ENCODE data around the gene CD40LG. TPM values are rescaled to one million over a fixed set of nuclear protein-coding genes. Genes with fewer than 3 reads are reported as not detected.
A peak's percentile ranks its signal among the peaks of the same experiment; 100 is the strongest.

CD40LG gene
- total and polyA plus RNA-seq, 8 donors = 0.09 to 0.19 (median 0.11) TPM; not detected in 4

DNA sequence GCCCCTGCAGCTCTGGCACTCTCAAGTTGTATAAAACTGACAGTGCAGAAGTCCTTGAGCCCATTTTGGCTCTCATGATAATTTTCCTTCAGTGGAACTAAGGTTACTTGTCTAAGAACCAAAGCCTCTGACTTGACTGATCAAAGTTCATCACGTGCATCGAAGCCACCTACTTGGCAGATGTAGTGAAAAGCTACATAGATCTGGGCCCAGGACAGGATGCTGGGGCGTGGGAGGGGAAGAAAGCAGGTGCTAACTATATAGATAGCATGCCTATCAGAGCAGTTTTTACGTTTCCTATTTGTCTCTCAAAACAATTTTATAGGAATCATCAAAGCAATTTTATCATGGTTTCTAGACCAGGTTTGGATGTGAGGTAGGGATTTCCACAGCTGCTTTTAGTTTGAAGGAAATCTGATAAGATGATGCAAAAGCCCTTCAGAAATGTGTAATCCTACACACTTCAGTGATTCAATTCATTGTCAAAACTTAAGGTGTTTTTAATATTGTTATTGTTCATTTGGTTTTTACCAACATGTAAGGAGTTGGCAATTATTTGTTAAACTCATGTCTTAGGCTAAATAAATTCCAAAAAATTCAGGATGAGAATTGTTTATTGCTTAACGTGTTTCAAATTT, 1.2 kb upstream of the CD40LG start:
- H3K27ac ChIP-seq = no peak overlapping the region
- no peak for ATAC-seq
- no peak for DNase-seq
- no peaks in the 10 kb centered on the region for H3K9me3 ChIP-seq
- FAIRE-seq = no peak
- H3K4me1 ChIP-seq = no peaks in the 10 kb centered on the region
- peaks cover 0 to 17% (median 4%) of the 10 kb centered on the region in 4 donors for H3K27me3 ChIP-seq
- TF ChIP-seq, protein P1, sequence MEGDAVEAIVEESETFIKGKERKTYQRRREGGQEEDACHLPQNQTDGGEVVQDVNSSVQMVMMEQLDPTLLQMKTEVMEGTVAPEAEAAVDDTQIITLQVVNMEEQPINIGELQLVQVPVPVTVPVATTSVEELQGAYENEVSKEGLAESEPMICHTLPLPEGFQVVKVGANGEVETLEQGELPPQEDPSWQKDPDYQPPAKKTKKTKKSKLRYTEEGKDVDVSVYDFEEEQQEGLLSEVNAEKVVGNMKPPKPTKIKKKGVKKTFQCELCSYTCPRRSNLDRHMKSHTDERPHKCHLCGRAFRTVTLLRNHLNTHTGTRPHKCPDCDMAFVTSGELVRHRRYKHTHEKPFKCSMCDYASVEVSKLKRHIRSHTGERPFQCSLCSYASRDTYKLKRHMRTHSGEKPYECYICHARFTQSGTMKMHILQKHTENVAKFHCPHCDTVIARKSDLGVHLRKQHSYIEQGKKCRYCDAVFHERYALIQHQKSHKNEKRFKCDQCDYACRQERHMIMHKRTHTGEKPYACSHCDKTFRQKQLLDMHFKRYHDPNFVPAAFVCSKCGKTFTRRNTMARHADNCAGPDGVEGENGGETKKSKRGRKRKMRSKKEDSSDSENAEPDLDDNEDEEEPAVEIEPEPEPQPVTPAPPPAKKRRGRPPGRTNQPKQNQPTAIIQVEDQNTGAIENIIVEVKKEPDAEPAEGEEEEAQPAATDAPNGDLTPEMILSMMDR (IDR thresholded peaks at IDR 0.05) = no peak
- intact Hi-C loops (cut with DNase I) = no loop called here
- 47 to 52% methylated on average over 5 of the region's 5 CpGs for WGBS, 2 donors
- H3K36me3 ChIP-seq = no peaks in the 10 kb centered on the region
- no peak overlapping the region for H3K4me3 ChIP-seq

DNA sequence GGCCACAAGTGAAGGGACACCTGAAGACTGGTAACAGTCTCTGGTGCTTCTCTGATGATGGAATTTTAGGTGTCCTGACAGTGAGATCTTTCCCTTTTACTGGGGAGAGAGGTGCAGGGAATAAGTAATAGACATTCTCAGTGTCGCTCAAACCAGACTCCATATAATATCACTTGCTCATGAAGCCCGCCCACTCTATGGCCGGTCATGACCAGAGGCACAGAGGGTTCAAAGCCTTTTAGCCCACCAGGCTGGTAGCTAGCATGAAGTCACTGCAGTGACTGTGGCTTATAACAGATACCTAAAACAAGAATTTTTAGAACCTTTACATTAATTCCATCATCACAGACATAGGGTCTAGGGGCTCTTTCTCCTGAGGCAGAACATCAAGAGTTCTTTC, 2.9 kb downstream of the CD40LG start:
- ATAC-seq = no peak
- H3K9me3 ChIP-seq = no peaks in the 10 kb centered on the region
- TF ChIP-seq, protein P1 (IDR thresholded peaks at IDR 0.05) = no peak
- no peak for DNase-seq
- H3K4me1 ChIP-seq = no peaks in the 10 kb centered on the region
- H3K4me3 ChIP-seq = no peak overlapping the region
- no peak overlapping the region for H3K27ac ChIP-seq
- intact Hi-C loops (cut with DNase I) = no loop called here
- 74 to 83% methylated on average over 3 of the region's 3 CpGs for WGBS, 2 donors
- H3K36me3 ChIP-seq = no peaks in the 10 kb centered on the region
- no peak for FAIRE-seq
- H3K27me3 ChIP-seq = peaks cover 0 to 5% (median 0%) of the 10 kb centered on the region in 4 donors

DNA sequence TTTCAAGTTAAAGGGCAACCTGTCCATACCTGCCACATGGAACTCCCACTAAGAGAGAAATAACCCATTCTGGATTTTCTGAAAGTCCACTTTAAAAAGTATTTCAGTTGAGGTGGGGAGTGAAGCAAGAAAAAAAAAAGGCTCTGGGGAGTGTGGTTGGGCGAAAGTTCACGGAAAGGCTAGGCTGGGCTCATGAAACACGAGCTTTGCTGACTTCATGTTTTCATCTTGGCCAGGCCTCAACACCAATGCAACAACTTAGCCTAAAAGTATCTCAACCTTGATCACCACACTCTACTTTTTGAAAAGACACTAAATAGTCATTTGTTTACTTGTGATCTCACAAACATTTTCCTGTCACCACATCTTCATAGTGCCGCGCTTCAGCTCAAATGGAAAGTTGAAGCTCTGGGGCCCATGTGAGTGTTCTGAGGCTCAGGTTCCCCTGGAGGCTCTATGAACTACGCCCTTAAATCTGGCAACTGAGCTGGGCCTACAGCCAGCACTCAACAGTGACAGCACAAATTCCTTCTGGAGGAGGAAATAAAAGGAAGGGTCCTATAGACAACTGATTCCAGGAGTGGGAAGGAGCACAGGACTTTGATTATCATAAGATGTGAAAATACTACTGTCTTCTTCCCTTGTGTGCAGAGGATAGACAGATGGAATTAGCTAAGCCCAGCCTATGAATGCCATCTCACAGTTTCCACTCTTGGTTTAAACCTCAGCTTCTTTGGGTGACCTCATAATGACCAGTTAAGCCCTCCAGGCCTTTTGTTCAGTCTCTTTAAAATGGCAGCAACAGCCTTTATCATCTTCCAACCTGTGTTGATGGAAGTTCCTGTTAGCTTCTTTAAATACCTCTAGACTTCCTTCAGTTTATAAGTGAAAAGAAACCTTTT, 5.1 kb downstream of the CD40LG start:
- 78 to 79% methylated on average over 6 of the region's 6 CpGs for WGBS, 2 donors
- Histone ChIP-seq H3K36me3 (no peaks in the 10 kb centered on the region), H3K9me3 (no peaks in the 10 kb centered on the region), H3K27ac (no peak overlapping the region), H3K4me3 (no peak overlapping the region), H3K4me1 (no peaks in the 10 kb centered on the region), H3K27me3 (no peaks in the 10 kb centered on the region)
- no peak for FAIRE-seq
- ATAC-seq = peak in 1 of 4 donors; percentile 27
- TF ChIP-seq, protein P1 (IDR thresholded peaks at IDR 0.05) = no peak
- no peak for DNase-seq
- intact Hi-C loops (cut with DNase I) = no loop called here

DNA sequence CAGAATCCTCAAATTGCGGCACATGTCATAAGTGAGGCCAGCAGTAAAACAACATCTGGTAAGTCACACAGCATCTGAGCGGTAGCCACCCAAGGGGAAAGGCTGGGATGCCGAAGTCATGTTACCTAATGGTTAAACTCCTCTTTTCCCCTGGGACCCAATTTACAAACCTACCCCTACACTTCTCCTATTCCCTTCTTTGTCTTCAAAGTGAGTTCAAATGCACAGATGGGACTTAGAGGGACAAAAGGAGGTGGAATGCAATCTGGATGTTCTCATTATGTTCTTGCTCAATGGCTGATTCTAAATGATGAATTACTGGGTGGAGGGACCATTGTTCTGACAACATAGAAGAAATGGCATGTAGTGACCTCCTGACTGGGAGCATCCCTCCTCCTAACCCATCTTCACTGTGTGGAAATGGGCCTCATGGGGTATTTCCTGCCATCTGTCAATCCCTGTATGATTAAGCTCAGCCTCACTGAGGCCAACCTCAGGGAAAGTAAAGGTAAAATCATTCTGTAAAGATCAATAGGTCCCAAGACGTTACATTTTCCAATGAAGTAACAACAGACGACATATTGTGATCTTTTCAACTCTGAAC, 8.5 kb downstream of the CD40LG start:
- TF ChIP-seq, protein P1 (IDR thresholded peaks at IDR 0.05) = no peak
- no peak for DNase-seq
- no peak for FAIRE-seq
- H3K36me3 ChIP-seq = no peaks in the 10 kb centered on the region
- ATAC-seq = no peak
- WGBS, 2 donors = 67 to 73% methylated on average over 5 of the region's 5 CpGs
- no peak overlapping the region for H3K4me3 ChIP-seq
- no peak overlapping the region for H3K27ac ChIP-seq
- H3K4me1 ChIP-seq = no peaks in the 10 kb centered on the region
- H3K27me3 ChIP-seq = no peaks in the 10 kb centered on the region
- H3K9me3 ChIP-seq = no peaks in the 10 kb centered on the region
- intact Hi-C loops (cut with DNase I) = no loop called here
